Fibroblast of gingiva (primary cell): ENCODE results near the gene OR2A2.

Experiments used
- DNase-seq: peaks from one replicate; pipeline ENCODE4 v3.0.0-alpha.2; 2011; ENCODE audit warnings: low read depth

OR2A2 gene

GRCh38 chr7:144142187-144142586, 32.8 kb downstream of the OR2A2 start:
- no peak for DNase-seq

GRCh38 chr7:144144426-144144825, 35.0 kb downstream of the OR2A2 start:
- no peak for DNase-seq

GRCh38 chr7:144148224-144148827, 38.9 kb downstream of the OR2A2 start:
- no peak for DNase-seq

- DNase-seq = no peak
These were observed 49.5 kb downstream of the OR2A2 start for GRCh38 chr7:144158861-144159260.
